Measurements from ENCODE around the gene PNLIPRP1.

Gene PNLIPRP1

DNA sequence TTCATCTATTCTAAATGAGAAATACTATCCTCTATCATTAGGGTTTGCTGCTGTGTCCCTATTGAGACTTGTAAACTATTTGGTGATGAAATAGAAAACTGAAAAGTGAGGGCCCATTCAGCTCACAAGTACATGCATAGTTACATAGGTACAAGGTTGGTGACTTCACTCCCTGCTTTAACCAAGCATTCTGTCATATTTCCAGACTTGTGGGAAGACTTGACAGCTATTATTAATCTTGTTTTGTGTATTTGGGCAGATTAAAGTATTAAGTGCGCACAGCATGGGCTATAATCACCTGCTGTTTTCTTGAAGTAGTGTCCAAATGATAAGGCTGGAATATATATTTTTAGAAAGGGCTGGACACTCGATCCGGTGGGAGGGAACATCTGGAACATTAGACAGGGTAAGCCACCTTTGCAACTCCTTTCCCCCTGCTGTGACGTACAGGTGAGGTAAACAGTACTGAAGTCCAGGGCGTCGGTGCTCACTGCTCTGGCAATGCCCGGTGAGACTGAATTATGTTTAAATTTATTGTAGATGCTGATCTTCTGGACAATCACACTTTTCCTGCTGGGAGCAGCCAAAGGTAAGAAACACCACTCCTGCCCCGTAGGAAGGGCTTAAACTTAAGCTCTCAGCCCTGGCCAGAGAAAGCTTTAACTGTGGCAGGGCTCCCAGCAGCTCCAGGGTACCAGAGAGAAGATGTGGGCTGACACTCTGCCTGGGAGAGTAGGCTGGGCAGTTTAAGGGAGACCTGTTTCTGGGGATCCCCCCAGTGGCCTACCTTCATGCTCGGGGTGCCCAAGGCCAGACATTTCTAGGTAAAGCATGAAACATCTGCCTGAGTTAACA is at the start of gene PNLIPRP1:
TSS of gene PNLIPRP1 (plus strand) at position 370 of the 855 bp plus-strand sequence. CDS start at position 541, 171 bp downstream.
- no peak for DNase-seq (ENCODE audit: low read depth in 2 of 2)

DNA sequence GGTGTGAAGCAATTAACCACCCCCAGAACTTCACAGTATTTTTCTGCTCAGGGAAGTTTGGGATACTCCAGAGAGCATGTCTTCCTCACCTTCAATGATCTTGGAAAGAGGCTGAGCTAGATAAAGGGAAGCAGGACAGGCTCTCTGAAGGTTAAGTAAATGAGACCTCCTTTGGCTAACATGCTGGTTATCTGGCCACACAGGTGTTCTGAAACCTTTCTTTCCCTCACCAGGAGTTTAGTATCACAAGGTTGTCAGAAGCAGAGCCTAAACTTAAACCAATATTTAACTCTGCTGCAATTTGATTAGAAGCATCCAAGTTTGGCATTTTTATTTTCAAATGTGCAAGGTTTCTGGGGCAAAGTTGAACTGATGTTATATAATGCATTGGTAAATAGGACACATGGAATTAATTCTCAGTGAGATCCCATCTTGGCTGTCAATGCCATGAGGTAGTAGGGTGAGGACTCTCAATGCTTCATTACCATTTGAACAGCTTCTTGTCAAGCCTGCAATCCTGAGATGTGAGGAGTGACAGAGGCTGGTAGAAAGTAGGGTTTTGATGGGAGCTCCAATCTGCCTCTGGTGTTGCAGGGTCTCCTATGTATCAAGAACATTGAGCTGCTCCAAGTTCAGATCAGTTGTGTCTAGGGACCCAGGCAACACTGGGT is 48.6 kb upstream of the PNLIPRP1 start:
- DNase-seq (ENCODE audit: low read depth in 2 of 2), result no peak

GRCh38 chr10:116545122-116545521 is 45.6 kb upstream of the PNLIPRP1 start:
- DNase-seq (ENCODE audit: low read depth in 2 of 2), result no peak

GRCh38 chr10:116545756-116546155 is 45.0 kb upstream of the PNLIPRP1 start, which contains the start of gene PNLIP:
Gene PNLIP (plus strand): TSS chr10:116545931. CDS start chr10:116546093, 162 bp downstream.
- DNase-seq (ENCODE audit: low read depth in 2 of 2), result no peak

- no peak for DNase-seq (ENCODE audit: low read depth in 2 of 2)
Measured at GRCh38 chr10:116548301-116548700, 42.5 kb upstream of the PNLIPRP1 start.

DNA sequence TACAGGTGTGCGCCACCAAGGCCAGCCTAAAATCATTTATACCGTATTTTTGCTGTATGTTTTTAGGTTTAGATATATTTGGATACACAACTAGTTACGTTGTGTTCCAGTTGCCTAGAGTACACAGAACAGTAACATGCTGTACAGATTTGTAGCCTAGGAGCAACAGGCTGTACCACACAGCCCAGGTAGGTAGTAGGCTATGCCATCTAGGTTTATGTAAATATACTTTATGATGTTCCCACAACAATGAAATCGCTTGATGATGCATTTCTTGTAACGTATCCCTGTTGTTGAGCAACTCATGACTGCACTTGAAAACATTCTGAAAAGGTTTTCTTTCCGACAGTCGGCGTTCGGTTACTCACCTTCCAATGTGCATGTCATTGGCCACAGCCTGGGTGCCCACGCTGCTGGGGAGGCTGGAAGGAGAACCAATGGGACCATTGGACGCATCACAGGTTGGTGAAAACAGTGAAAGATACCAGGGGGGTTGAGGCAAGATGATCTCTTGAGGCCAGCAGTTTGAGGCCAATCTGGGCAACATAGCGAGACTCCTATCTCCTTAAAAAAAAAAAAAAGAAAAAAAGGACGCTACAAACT is 37.3 kb upstream of the PNLIPRP1 start:
- DNase-seq (ENCODE audit: low read depth in 2 of 2), result no peak

DNA sequence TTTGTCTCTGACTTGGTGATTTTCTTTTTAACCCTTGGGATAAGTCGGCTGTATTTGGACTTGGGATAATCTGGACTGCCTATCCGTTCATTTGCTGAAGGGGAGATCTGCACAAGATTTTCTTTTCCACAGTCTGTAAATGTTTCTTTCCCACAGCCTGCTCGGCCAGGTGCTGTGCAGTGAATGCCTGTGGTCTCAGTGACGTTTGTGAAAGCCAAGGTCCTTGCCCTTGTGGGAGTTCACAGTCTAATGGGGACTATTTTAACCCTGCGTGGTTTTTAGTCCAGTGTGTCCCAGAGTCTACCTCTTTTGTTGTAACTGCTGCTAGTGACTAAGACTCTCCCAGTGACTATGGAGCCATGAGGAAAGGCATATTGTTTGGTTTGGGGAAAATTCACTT is 36.1 kb upstream of the PNLIPRP1 start:
- DNase-seq (ENCODE audit: low read depth in 2 of 2), result no peak

- DNase-seq (ENCODE audit: low read depth in 2 of 2), result no peak
Measured at GRCh38 chr10:116555880-116556279, 34.9 kb upstream of the PNLIPRP1 start.

DNA sequence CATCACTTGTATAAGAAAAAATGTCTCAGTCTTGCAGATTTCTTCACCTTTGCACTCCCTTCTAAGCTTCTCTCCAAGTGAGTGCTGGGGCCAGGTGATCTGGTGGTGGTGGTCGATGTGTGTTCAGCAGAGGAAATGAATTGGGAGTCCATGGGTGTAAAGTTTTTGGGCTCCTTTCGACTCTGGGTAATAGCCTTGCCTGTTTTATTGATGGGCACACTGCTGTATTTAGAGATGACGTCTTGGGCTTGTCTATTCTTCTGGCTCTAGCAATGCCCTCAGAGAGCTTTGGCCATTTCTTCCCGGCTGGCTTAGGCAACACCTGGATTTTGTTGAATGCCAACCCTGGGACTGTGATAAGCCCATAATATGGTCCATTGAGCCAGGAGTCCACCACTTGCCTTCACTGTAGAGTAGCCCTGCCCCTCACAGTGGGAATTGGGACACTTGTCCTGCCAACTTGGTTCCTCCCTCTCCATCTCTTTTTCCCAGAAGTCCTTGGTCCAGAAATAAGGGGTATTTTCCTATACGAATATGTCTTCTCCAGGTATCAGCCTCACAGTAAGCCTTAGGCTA is 33.4 kb upstream of the PNLIPRP1 start:
- no peak for DNase-seq (ENCODE audit: low read depth in 2 of 2)

DNA sequence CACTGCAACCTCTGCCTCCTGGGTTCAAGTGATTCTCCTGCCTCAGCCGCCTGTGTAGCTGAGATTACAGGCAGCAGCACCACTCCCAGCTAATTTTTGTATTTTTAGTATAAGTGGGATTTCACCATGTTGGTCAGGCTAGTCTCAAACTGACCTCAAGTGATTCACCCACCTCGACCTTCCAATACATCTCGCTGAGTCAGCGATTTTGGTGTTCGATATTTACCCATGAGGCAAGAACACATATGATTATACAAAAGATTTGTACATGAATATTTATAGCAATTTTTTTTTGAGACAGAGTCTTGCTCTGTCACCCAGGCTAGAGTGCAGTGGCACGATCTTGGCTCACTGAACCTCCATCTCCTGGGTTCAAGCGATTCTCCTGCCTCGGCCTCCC is 25.2 kb upstream of the PNLIPRP1 start:
- no peak for DNase-seq (ENCODE audit: low read depth in 2 of 2)

GRCh38 chr10:116566932-116567331 is 23.8 kb upstream of the PNLIPRP1 start:
- DNase-seq (ENCODE audit: low read depth in 2 of 2), result no peak

DNA sequence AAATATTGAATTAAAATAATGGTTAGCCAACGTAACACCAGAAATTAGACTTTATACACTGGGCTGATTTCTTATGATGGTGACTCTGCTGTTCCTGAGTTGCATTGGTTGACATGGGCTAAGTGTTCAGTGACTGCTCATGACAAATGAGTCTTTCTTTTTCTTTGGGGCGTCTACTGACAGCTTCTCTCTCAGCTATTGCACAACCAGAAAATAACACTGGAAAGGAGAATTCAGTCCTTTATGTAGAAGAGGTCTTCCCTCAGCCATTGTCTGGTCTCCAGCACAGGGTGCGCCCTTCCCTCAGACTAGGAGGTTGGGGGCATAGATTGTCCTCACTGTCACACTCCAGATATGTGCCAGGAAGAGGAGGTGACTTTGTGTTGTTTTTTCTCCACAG is 23.4 kb upstream of the PNLIPRP1 start:
- no peak for DNase-seq (ENCODE audit: low read depth in 2 of 2)

DNA sequence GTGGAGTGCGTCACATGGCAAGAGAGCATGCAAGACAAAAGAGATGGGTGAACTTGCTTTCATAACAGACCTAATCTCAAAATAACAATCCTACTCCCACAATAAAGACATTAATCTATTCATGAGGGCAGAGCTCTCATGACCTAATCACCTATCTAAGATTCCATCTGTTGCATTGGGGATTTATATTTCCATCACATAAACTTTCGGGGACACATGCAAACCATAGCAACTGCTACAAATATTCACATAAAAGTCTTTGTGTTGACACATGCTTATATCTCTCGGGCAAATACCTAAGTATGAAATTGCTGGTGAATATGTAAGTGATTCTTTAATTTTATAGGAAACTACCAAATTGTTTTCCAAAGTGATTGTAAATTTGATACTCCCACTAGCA is 16.0 kb upstream of the PNLIPRP1 start:
- DNase-seq (ENCODE audit: low read depth in 2 of 2), result no peak

DNA sequence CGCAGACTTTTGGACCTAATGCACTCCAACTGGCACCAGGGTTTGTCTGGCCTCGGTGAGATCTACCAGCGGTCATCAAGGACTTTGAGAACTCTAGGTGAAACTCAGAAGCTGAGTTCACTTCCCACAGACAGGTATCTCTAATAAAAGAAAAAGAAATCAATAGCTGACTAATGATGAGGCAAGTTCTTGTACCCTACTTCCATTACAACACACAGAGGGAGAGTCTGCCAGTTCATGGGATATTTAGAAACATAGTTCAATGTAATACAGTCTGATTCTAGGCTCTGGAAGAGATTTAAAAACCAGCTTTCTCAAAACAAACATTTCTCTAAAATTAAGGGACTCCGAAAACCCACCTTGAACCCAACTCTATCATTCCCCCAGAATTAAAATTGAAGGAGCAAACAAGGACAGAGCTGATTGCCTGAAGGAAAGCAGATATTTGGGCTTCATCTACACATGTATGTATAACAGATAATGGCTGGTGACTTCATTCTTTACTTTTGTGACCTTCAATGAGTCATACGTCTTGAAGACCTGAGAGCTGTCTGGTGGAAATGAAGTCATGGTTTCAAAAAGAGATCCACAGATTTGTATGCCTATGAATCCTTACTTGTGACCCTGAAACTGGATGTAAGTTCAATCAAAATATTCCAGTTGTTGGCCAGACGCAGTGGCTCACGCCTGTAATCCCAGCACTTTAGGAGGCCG is 2.7 kb upstream of the PNLIPRP1 start:
- no peak for DNase-seq (ENCODE audit: low read depth in 2 of 2)

GRCh38 chr10:116588995-116589394 is 1.8 kb upstream of the PNLIPRP1 start:
- no peak for DNase-seq (ENCODE audit: low read depth in 2 of 2)

GRCh38 chr10:116589926-116590325 is 833 bp upstream of the PNLIPRP1 start:
- DNase-seq (ENCODE audit: low read depth in 2 of 2), result no peak

DNA sequence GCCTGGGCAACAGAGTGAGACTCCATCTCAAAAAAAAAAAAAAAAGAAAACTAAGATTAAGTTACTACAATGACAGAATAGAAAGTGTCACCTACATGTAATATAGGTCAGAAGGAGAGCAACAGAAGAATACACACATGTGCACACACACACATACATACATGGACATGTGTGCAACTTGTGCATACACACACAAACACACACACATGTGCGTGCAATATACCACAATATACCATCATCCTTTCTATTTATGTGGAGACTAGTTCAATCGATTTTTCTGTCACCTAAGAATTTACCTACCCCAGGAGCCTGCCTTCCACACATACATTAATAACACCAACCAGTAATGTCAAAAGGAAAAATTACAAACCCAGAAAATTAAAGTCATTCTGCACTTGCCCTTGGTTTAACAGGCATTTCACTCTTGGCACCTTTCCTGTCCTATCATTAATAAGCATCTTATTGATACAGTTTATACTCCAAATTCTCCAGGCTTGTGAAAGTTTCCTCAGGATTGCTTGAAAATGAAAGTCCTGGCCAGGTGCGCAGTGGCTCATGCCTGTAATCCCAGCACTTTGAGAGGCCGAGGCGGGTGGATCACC is 2.5 kb downstream of the PNLIPRP1 start:
- no peak for DNase-seq (ENCODE audit: low read depth in 2 of 2)

DNA sequence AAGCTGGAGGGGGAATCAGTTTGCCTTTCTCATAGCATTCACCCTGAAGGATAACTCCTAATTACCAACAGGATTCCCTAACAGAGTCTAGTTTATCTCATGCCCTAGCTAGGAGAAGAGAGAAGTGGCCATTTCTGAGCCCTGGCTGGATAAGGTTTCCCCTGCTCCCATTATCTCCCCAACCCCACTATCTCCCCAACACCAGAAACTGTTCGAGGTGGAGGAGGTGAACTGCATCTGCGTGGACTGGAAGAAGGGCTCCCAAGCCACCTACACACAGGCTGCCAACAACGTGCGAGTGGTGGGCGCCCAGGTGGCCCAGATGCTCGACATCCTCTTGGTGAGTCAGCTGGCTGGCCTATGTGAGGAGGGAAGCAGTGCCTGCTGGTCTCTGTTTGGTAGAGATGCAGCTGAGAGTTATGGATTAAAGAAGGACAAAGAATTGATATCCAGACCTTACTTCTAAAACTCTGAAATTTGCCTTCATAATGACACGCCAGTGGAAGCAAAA is 3.8 kb downstream of the PNLIPRP1 start:
- DNase-seq (ENCODE audit: low read depth in 2 of 2), result no peak

GRCh38 chr10:116596062-116596461 is 5.3 kb downstream of the PNLIPRP1 start:
- DNase-seq (ENCODE audit: low read depth in 2 of 2), result no peak

DNA sequence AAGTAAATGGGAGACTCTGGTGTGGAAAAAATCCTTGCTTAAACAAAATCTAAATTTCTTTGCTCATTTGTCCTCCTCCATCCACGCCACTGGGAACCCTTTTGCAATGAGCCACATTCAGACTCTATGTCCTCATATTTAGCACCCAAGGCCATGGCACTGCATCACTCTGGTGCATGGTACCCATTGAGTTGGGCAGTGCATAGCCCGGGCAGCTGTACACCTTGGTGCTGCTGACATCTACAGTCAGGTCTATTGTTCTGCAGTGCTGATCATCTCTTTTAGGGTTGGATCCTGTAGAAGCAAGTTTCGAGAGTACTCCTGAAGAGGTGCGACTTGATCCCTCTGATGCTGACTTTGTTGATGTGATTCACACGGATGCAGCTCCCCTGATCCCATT is 6.8 kb downstream of the PNLIPRP1 start:
- DNase-seq (ENCODE audit: low read depth in 2 of 2), result no peak

GRCh38 chr10:116598329-116598728 is 7.6 kb downstream of the PNLIPRP1 start:
- DNase-seq (ENCODE audit: low read depth in 2 of 2), result no peak

Measured in stimulated activated CD8-positive, alpha-beta memory T cell treated with anti-CD3 and anti-CD28 coated beads, Interleukin-15, amount 100 ng/mL, for 4 hours (primary cell).